Right lobe of liver (tissue), 6 donors: ENCODE data around the gene BAHD1. TPM values are rescaled to one million over a fixed set of nuclear protein-coding genes. Genes with fewer than 3 reads are reported as not detected.

ENCODE experiments used
- ATAC-seq, 4 donors: fragments of 200-7000 bp; cut with Tn5 transposase; one replicate each; pipeline ENCODE4 v1.9.1; 2020; ENCODE audit warnings: mild to moderate bottlenecking in 4 of 4, moderate library complexity in 4 of 4
- DNase-seq, 3 donors: peaks; one replicate each; pipeline ENCODE4 v3.0.0-alpha.2; 2020
- H3K27ac ChIP-seq, 3 donors: fragments of 200-600 bp; one replicate each; pipeline ENCODE4 v1.8.0; 2022
- H3K27me3 ChIP-seq, 2 donors: fragments of 200-600 bp; one replicate each; pipeline ENCODE4 v1.8.0; 2022
- H3K36me3 ChIP-seq, 4 donors: fragments of 200-600 bp; sonication (generic) in 1 of 4; one replicate each; pipeline versions ENCODE4 v1.5.1 to v1.8.0; 2017 to 2022; ENCODE audit warnings: control low read depth in 1 of 4
- H3K4me1 ChIP-seq, 4 donors: fragments of 200-600 bp; sonication (generic) in 1 of 4; one replicate each; pipeline versions ENCODE4 v1.5.1 to v1.8.0; 2017 to 2022; ENCODE audit warnings: control low read depth in 1 of 4
- H3K4me3 ChIP-seq, 3 donors: fragments of 200-600 bp; one replicate each; pipeline ENCODE4 v1.8.0; 2022
- H3K9me3 ChIP-seq, 4 donors: fragments of 200-600 bp; sonication (generic) in 1 of 4; one replicate each; pipeline versions ENCODE4 v1.5.1 to v1.8.0; 2017 to 2022; ENCODE audit warnings: control low read depth in 1 of 4
- CTCF ChIP-seq, 4 donors: fragments of 200-600 bp in 3 of 4; fragments of 450-650 bp in 1 of 4; IDR thresholded peaks; one replicate each; pipeline versions ENCODE4 v1.5.1 to v1.8.0; 2016 to 2022; ENCODE audit warnings: antibody characterized with exemption in 4 of 4, mild to moderate bottlenecking in 2 of 4
- POLR2A ChIP-seq: fragments of 450-650 bp; IDR thresholded peaks from one replicate; pipeline ENCODE4 v1.6.1; 2017; ENCODE audit warnings: antibody characterized with exemption, mild to moderate bottlenecking
- WGBS: methylation state at CpG from one replicate; pipeline ENCODE4 v1.1.6; 2018; ENCODE audit warnings: low coverage, low lambda C conversion rate; ENCODE audit not compliant: insufficient coverage; ENCODE audit errors: missing lambda C conversion rate; 5-methylcytosine and 5-hydroxymethylcytosine counted together
- intact Hi-C, 2 donors: fragments of 100-400 bp; cut with DNase I; formaldehyde crosslinking; loops; one replicate each; pipeline versions ENCODE4 v1.11.2 to v1.14.1; 2022
- total RNA-seq, 6 experiments: library from RNA; depleted of rRNA in 2 of 6; stranded (reverse); fragments of >200 nt in 2 of 6; fragmentation: NEBNext Ultra II Directional in 3 of 6; extraction: Animal tissue kit (Norgen Biotek cat#: 25700) in 3 of 6; gene quantifications; one replicate each; pipeline versions ENCODE4 v1.1.0 to v1.2.4, GENCODE V29; 2016 to 2023
- donor health status: DM: no; HTN: yes; CAD: no.
- donor health status: DM: no; HTN: no; CAD: no.
- donor health status: DM: no; HTN: no; CAD: no.
- donor health status: DM: no; HTN: yes; CAD: no.
- donor health status: DM: no; HTN: yes; CAD: no.

The BAHD1 gene
- total RNA-seq, 6 experiments from 2014 or later, result 6.5 to 10.5 (median 9.0) TPM

GRCh38 chr15:40456738-40457137 is 16.0 kb downstream of the BAHD1 start:
- Histone ChIP-seq H3K27me3 (no peaks in the 10 kb centered on the region), H3K27ac (no peak overlapping the region), H3K4me1 (peaks cover 0 to 4% (median 0%) of the 10 kb centered on the region in 4 donors), H3K36me3 (peaks cover 0 to 10% (median 0%) of the 10 kb centered on the region in 4 donors), H3K4me3 (no peak overlapping the region), H3K9me3 (no peaks in the 10 kb centered on the region)
- no peak for ATAC-seq
- no peak for TF ChIP-seq POLR2A
- no peak for TF ChIP-seq CTCF (IDR thresholded peaks at IDR 0.05)
- intact Hi-C loops, result no loop called here
- WGBS, result no CpG with 5 or more reads among the region's 4 CpGs
- no peak for DNase-seq

- peaks cover 0 to 4% (median 0%) of the 10 kb centered on the region in 4 donors for H3K4me1 ChIP-seq
- WGBS, result no CpG with 5 or more reads among the region's 37 CpGs
- no peak for DNase-seq
- peak in 1 of 4 donors; percentile 6 for ATAC-seq
- H3K4me3 ChIP-seq, result no peak overlapping the region
- intact Hi-C loops, result no loop called here
- H3K27ac ChIP-seq, result no peak overlapping the region
- H3K27me3 ChIP-seq, result no peaks in the 10 kb centered on the region
- peaks cover 0 to 17% (median under 1%) of the 10 kb centered on the region in 4 donors for H3K36me3 ChIP-seq
- no peaks in the 10 kb centered on the region for H3K9me3 ChIP-seq
- TF ChIP-seq POLR2A (no peak), CTCF (IDR thresholded peaks at IDR 0.05) (no peak)
Measured at GRCh38 chr15:40458495-40459371, 18.0 kb downstream of the BAHD1 start.

GRCh38 chr15:40459391-40460015 is 18.8 kb downstream of the BAHD1 start:
- Histone ChIP-seq H3K36me3 (peaks cover 0 to 22% (median 3%) of the 10 kb centered on the region in 4 donors), H3K27me3 (no peaks in the 10 kb centered on the region), H3K4me3 (no peak overlapping the region), H3K4me1 (peaks cover 0 to 4% (median 0%) of the 10 kb centered on the region in 4 donors), H3K9me3 (no peaks in the 10 kb centered on the region), H3K27ac (no peak overlapping the region)
- ATAC-seq, result no peak
- 90% methylated on average over 2 of the region's 19 CpGs for WGBS
- TF ChIP-seq POLR2A (no peak), CTCF (IDR thresholded peaks at IDR 0.05) (no peak)
- no peak for DNase-seq
- intact Hi-C loops, result no loop called here

DNA sequence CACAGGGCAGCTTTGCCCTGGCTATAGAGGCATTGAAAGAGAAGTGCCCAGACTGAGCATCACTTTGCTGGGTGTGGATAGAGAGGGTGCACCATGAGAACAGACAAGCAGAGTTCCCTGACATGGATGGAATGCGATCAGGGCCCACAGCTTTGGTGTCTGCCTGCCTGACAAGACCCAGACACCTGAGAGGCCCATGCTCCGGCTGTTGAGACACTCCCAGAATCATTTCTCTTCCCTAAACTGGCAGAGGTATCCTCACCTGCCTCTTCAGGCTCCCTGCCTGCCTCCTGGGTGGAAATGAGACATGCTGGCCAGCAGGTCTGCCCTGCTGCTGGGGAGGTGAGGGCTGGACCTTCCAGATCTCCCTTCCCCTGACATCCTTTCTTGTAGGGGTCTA is 19.7 kb downstream of the BAHD1 start:
- Histone ChIP-seq H3K27ac (no peak overlapping the region), H3K36me3 (peaks cover 0 to 26% (median 3%) of the 10 kb centered on the region in 4 donors), H3K27me3 (no peaks in the 10 kb centered on the region), H3K4me3 (no peak overlapping the region), H3K4me1 (peaks cover 0 to 4% (median 0%) of the 10 kb centered on the region in 4 donors), H3K9me3 (no peaks in the 10 kb centered on the region)
- ATAC-seq (no peak), DNase-seq (no peak)
- WGBS, result no CpG with 5 or more reads among the region's 2 CpGs
- TF ChIP-seq POLR2A, result no peak
- no peak for TF ChIP-seq CTCF (IDR thresholded peaks at IDR 0.05)
- intact Hi-C loops, result no loop called here
